IMR-90 (cell line): ENCODE data around the gene GSK3B. TPM values are rescaled to one million over a fixed set of nuclear protein-coding genes. Genes with fewer than 3 reads are reported as not detected.

Experiments
- ATAC-seq: fragments of 200-7000 bp; cut with Tn5 transposase; 2 replicates; pipeline ENCODE4 v1.9.1; 2020; ENCODE audit warnings: low read depth, mild to moderate bottlenecking, moderate library complexity
- BruUV-seq: library from RNA; stranded (reverse); fragments of 400-500 nt; replicated peaks from 2 replicates; lab custom pipeline; 2021; lab: Mats Ljungman, UMichigan
- CTCF ChIA-PET: fragments of 300-600 bp; formaldehyde crosslinking; extraction: SDS; loops from one replicate; lab custom pipeline; 2021; ENCODE audit warnings: antibody characterized with exemption; lab: Yijun Ruan, JAX
- POLR2A ChIA-PET: fragments of 300-600 bp; sonication (Branson Sonifier 250); formaldehyde crosslinking; loops from one replicate; lab custom pipeline; 2022; ENCODE audit warnings: antibody characterized with exemption; ENCODE audit not compliant: unreplicated experiment; lab: Charles Lee
- DNase-seq: peaks from one replicate; pipeline ENCODE4 v3.0.0; 2013
- H2AFZ ChIP-seq: replicated peaks from 2 replicates; pipeline ENCODE3; 2013; ENCODE audit warnings: low read length, mild to moderate bottlenecking; ENCODE audit not compliant: poor library complexity
- H2AK5ac ChIP-seq: 2 replicates; pipeline ENCODE4 v1.6.1; 2013; ENCODE audit warnings: low read depth, low read length, inconsistent platforms
- H2AK9ac ChIP-seq: replicated peaks from 2 replicates; pipeline ENCODE3; 2013; ENCODE audit warnings: mild to moderate bottlenecking, low read depth, low read length, moderate library complexity; ENCODE audit not compliant: poor library complexity
- H2BK120ac ChIP-seq: 2 replicates; pipeline ENCODE4 v1.6.1; 2013; ENCODE audit warnings: low read depth, low read length, inconsistent platforms
- H2BK15ac ChIP-seq: 3 replicates; pipeline ENCODE4 v1.6.1; 2013; ENCODE audit warnings: low read depth, low read length, inconsistent platforms
- H2BK20ac ChIP-seq: 2 replicates; pipeline ENCODE4 v1.6.1; 2013; ENCODE audit warnings: low read depth, mild to moderate bottlenecking, inconsistent platforms, low read length, moderate library complexity
- H2BK5ac ChIP-seq: 2 replicates; pipeline ENCODE4 v1.6.1; 2013; ENCODE audit warnings: mild to moderate bottlenecking, low read depth, low read length, inconsistent platforms; ENCODE audit not compliant: poor library complexity, severe bottlenecking
- H3K14ac ChIP-seq: replicated peaks from 2 replicates; pipeline ENCODE4 v1.6.1; 2013; ENCODE audit warnings: low read depth, low read length, inconsistent platforms
- H3K18ac ChIP-seq: 2 replicates; pipeline ENCODE4 v1.6.1; 2013; ENCODE audit warnings: low read depth, low read length, control low read depth
- H3K23ac ChIP-seq: 2 replicates; pipeline ENCODE4 v1.6.1; 2013; ENCODE audit warnings: low read depth, low read length, inconsistent platforms
- H3K27ac ChIP-seq: 2 replicates; pipeline ENCODE4 v1.5.1; 2013; ENCODE audit warnings: mild to moderate bottlenecking, control low read depth, low read length; ENCODE audit not compliant: insufficient read depth
- H3K27me3 ChIP-seq: 2 replicates; pipeline ENCODE4 v1.6.1; 2013; ENCODE audit warnings: low read length; ENCODE audit not compliant: control insufficient read depth, insufficient read depth
- H3K36me3 ChIP-seq: 2 replicates; pipeline ENCODE4 v1.6.1; 2013; ENCODE audit warnings: low read length, mixed read lengths; ENCODE audit not compliant: control insufficient read depth, insufficient read depth
- H3K4ac ChIP-seq: 2 replicates; pipeline ENCODE4 v1.6.1; 2013; ENCODE audit warnings: low read depth, low read length, inconsistent platforms
- H3K4me1 ChIP-seq: 2 replicates; pipeline ENCODE4 v1.6.1; 2013; ENCODE audit warnings: low read length, mixed read lengths; ENCODE audit not compliant: control insufficient read depth, insufficient read depth
- H3K4me2 ChIP-seq: 2 replicates; pipeline ENCODE4 v1.6.1; 2013; ENCODE audit warnings: low read depth, mild to moderate bottlenecking, control low read depth, low read length, moderate library complexity
- H3K4me3 ChIP-seq: 2 replicates; pipeline ENCODE4 v1.5.1; 2013; ENCODE audit warnings: low read depth, mild to moderate bottlenecking, control low read depth, low read length, moderate library complexity; ENCODE audit not compliant: insufficient read depth
- H3K56ac ChIP-seq: 2 replicates; pipeline ENCODE4 v1.6.1; 2013; ENCODE audit warnings: low read length, inconsistent platforms; ENCODE audit not compliant: insufficient read depth; ENCODE audit errors: extremely low read depth
- H3K79me1 ChIP-seq, 2 experiments: 2 replicates each; pipeline ENCODE4 v1.6.1; 2013; ENCODE audit warnings: low read length in 2 of 2, inconsistent platforms in 1 of 2, low read depth in 1 of 2
- H3K9ac ChIP-seq: 2 replicates; pipeline ENCODE4 v1.6.1; 2013; ENCODE audit warnings: low read depth, low read length, control low read depth
- H3K9me1 ChIP-seq: 2 replicates; pipeline ENCODE4 v1.6.1; 2013; ENCODE audit warnings: low read length, inconsistent platforms; ENCODE audit not compliant: insufficient read depth
- H3K9me3 ChIP-seq: 2 replicates; pipeline ENCODE4 v1.6.1; 2013; ENCODE audit warnings: low read length; ENCODE audit not compliant: control insufficient read depth, insufficient read depth
- H4K20me1 ChIP-seq: 2 replicates; pipeline ENCODE4 v1.6.1; 2013; ENCODE audit warnings: low read length, inconsistent platforms; ENCODE audit not compliant: insufficient read depth
- H4K5ac ChIP-seq: 2 replicates; pipeline ENCODE4 v1.6.1; 2013; ENCODE audit warnings: mild to moderate bottlenecking, low read depth, low read length, control low read depth
- H4K8ac ChIP-seq, 2 experiments: 2 replicates each; pipeline ENCODE4 v1.6.1; 2013; ENCODE audit warnings: low read depth in 2 of 2, low read length in 2 of 2, control low read depth in 1 of 2, inconsistent platforms in 1 of 2
- H4K91ac ChIP-seq: 2 replicates; pipeline ENCODE4 v1.6.1; 2013; ENCODE audit warnings: low read depth, low read length, inconsistent platforms; ENCODE audit not compliant: insufficient read depth
- CEBPB ChIP-seq: IDR thresholded peaks from 2 replicates; pipeline ENCODE4 v1.6.1; 2012; ENCODE audit warnings: low read depth, low read length, improper control_type of control experiment
- CHD1 ChIP-seq: IDR thresholded peaks from 2 replicates; pipeline ENCODE4 v1.6.1; 2012; ENCODE audit warnings: low read depth, low read length, improper control_type of control experiment
- FOS ChIP-seq: fragments of 150-350 bp; IDR thresholded peaks from 2 replicates; pipeline ENCODE4 v1.6.1; 2016; ENCODE audit warnings: low read depth, low read length
- MAFK ChIP-seq: IDR thresholded peaks from 2 replicates; pipeline ENCODE4 v1.6.1; 2012; ENCODE audit warnings: low read depth, low read length, improper control_type of control experiment
- MAZ ChIP-seq: IDR thresholded peaks from 2 replicates; pipeline ENCODE4 v1.6.1; 2012; ENCODE audit warnings: low read depth, mild to moderate bottlenecking, low read length, improper control_type of control experiment, moderate library complexity, borderline replicate concordance
- MXI1 ChIP-seq: IDR thresholded peaks from 2 replicates; pipeline ENCODE4 v1.6.1; 2012; ENCODE audit warnings: low read depth, mild to moderate bottlenecking, low read length, moderate library complexity, borderline replicate concordance
- NFE2L2 ChIP-seq: fragments of 150-350 bp; IDR thresholded peaks from 2 replicates; pipeline ENCODE4 v1.6.1; 2016; ENCODE audit warnings: low read depth, mild to moderate bottlenecking, low read length
- RAD21 ChIP-seq: IDR thresholded peaks from 2 replicates; pipeline ENCODE4 v1.6.1; 2012; ENCODE audit warnings: low read length, improper control_type of control experiment
- RCOR1 ChIP-seq: IDR thresholded peaks from 2 replicates; pipeline ENCODE4 v1.6.1; 2012; ENCODE audit warnings: mild to moderate bottlenecking, low read length, improper control_type of control experiment; ENCODE audit not compliant: insufficient replicate concordance
- SMC3 ChIP-seq: fragments of 150-350 bp; IDR thresholded peaks from 2 replicates; pipeline ENCODE4 v1.6.1; 2016; ENCODE audit warnings: low read depth, mild to moderate bottlenecking, antibody characterized with exemption, low read length, moderate library complexity
- WGBS, 2 experiments: methylation state at CpG; one replicate each; pipeline versions ENCODE4 v1.1.5 to v1.1.7; 2013; ENCODE audit warnings: missing lambda C conversion rate in 2 of 2; ENCODE audit not compliant: insufficient read length in 1 of 2; ENCODE audit errors: extremely low coverage in 2 of 2; 5-methylcytosine and 5-hydroxymethylcytosine counted together
- dilution Hi-C: fragments of 300-500 bp; cut with HindIII; formaldehyde crosslinking; loops from one replicate; pipeline ENCODE4 v1.14.3; 2018; ENCODE audit warnings: low sequenced_read_pairs; ENCODE audit not compliant: unreplicated experiment
- in situ Hi-C: fragments of 300-500 bp; cut with MboI; formaldehyde crosslinking; loops from 3 replicates; pipeline ENCODE4 v1.14.3; 2019; ENCODE audit warnings: low sequenced_read_pairs, inconsistent platforms, mixed read lengths
- intact Hi-C: fragments of 100-400 bp; cut with micrococcal nuclease; formaldehyde crosslinking; loops from 2 replicates; pipeline ENCODE4 v1.10.0; 2022
- polyA plus RNA-seq, 3 experiments: library from polyadenylated mRNA; depleted of rRNA; stranded (reverse); fragments of >200 nt; gene quantifications; 2 replicates each; pipeline ENCODE4 v1.2.3, GENCODE V29; 2012; ENCODE audit warnings: low replicate concordance in 1 of 3
- total RNA-seq: library from RNA; depleted of rRNA; stranded (reverse); fragments of >200 nt; gene quantifications from 2 replicates; pipeline ENCODE4 v1.2.3, GENCODE V29; 2012
- TF ChIP-seq, protein P1 (sequence below): conservative IDR thresholded peaks from 2 replicates; pipeline ENCODE4 v1.5.1; 2012; ENCODE audit warnings: mild to moderate bottlenecking, low read depth, low read length, improper control_type of control experiment
- TF ChIP-seq, protein P2 (sequence below): fragments of 150-350 bp; IDR thresholded peaks from 2 replicates; pipeline ENCODE4 v1.6.1; 2016; ENCODE audit warnings: low read depth, mild to moderate bottlenecking, low read length, moderate library complexity, borderline replicate concordance

GSK3B gene
- total and polyA plus RNA-seq, 2 of the 4 experiments (the other 2 are of a cell fraction): 19.2 to 33.2 TPM

DNA sequence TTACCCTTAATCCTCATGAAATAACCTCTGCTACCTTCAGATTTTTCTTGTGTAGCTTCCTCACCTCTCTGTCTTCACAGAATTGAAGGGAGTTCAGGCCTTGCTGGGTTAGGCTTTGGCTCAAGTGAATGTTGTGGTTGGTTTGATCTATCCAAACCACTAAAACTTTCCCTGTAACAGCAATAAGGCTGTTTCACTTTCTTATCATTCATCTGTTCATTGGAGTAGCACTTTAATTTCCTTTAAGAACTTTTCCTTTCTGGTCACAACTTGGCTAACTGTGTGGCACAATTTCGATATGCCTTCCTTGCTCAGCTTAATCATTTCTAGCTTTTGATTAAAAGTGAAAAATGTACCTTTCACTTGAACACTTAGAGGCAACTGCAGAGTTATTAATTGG lies 182.5 kb downstream of the GSK3B start:
- WGBS, 2 experiments: no CpG with 5 or more reads among the region's 1 CpG
- Histone ChIP-seq H3K14ac (no peak overlapping the region), H4K20me1 (peaks cover 4% of the 10 kb centered on the region; the same call in 1 of the 2 replicates), H2BK5ac (no peak overlapping the region), H4K8ac (no peak overlapping the region), H3K9me1 (no peaks in the 10 kb centered on the region), H3K9ac (no peak overlapping the region), H4K91ac (no peak overlapping the region), H2BK15ac (no peak overlapping the region), H3K4ac (no peak overlapping the region), H3K4me2 (no peak overlapping the region), H3K56ac (no peak overlapping the region), H2BK20ac (no peak overlapping the region), H2AK9ac (no peak overlapping the region), H3K23ac (no peak overlapping the region), H3K27ac (no peak overlapping the region), H3K79me1 (peaks cover 13 to 14% of the 10 kb centered on the region in 2 experiments), H2AFZ (no peak overlapping the region), H3K4me1 (peaks cover under 1% of the 10 kb centered on the region; the same call in 1 of the 2 replicates), H3K18ac (no peak overlapping the region), H2BK120ac (no peak overlapping the region), H2AK5ac (no peak overlapping the region), H4K5ac (no peak overlapping the region), H3K4me3 (no peak overlapping the region), H3K36me3 (peaks cover 6% of the 10 kb centered on the region), H3K9me3 (no peaks in the 10 kb centered on the region), H3K27me3 (no peaks in the 10 kb centered on the region)
- POLR2A ChIA-PET: no interaction called here
- intact Hi-C loops: no loop called here
- no peak for ATAC-seq
- no TSS peak for BruUV-seq
- CTCF ChIA-PET: no interaction called here
- TF ChIP-seq NFE2L2: no peak
- no peak for TF ChIP-seq RAD21
- TF ChIP-seq, protein P1, sequence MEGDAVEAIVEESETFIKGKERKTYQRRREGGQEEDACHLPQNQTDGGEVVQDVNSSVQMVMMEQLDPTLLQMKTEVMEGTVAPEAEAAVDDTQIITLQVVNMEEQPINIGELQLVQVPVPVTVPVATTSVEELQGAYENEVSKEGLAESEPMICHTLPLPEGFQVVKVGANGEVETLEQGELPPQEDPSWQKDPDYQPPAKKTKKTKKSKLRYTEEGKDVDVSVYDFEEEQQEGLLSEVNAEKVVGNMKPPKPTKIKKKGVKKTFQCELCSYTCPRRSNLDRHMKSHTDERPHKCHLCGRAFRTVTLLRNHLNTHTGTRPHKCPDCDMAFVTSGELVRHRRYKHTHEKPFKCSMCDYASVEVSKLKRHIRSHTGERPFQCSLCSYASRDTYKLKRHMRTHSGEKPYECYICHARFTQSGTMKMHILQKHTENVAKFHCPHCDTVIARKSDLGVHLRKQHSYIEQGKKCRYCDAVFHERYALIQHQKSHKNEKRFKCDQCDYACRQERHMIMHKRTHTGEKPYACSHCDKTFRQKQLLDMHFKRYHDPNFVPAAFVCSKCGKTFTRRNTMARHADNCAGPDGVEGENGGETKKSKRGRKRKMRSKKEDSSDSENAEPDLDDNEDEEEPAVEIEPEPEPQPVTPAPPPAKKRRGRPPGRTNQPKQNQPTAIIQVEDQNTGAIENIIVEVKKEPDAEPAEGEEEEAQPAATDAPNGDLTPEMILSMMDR: no peak
- no peak for TF ChIP-seq MAFK
- TF ChIP-seq, protein P2, sequence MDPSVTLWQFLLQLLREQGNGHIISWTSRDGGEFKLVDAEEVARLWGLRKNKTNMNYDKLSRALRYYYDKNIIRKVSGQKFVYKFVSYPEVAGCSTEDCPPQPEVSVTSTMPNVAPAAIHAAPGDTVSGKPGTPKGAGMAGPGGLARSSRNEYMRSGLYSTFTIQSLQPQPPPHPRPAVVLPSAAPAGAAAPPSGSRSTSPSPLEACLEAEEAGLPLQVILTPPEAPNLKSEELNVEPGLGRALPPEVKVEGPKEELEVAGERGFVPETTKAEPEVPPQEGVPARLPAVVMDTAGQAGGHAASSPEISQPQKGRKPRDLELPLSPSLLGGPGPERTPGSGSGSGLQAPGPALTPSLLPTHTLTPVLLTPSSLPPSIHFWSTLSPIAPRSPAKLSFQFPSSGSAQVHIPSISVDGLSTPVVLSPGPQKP: no peak
- no peak for TF ChIP-seq RCOR1
- TF ChIP-seq SMC3: no peak
- no peak for TF ChIP-seq CHD1
- no peak for TF ChIP-seq MAZ
- no peak for TF ChIP-seq FOS
- no peak for TF ChIP-seq MXI1
- TF ChIP-seq CEBPB: no peak
- in situ Hi-C loops: no loop called here
- dilution Hi-C loops: no loop called here
- DNase-seq: no peak
